ENCODE measurements around the gene APOC3. TPM values are rescaled to one million over a fixed set of nuclear protein-coding genes. Genes with fewer than 3 reads are reported as not detected.

Gene APOC3
- total RNA-seq, 1 experiment from 2014 or later, result not detected

DNA sequence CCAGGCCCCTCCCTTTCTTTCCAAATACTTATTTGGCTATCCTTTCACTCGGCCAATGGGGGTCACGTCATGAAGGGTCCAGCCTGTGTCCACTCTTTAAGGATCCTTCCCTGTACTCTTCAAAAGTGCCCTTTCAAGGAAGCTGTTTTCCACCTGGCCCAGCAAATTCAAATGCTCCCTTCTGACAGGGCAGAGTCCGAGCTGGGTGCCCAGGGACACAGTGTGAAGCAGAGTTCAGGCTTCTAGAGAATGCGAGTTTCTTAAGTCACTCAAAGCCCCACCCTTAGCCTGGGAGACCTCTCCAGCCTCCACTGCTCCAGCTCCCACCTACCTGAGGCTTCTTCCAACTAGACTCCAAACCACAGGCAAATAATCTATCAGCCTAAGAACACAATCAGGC lies 13.2 kb downstream of the APOC3 start:
- no peak overlapping the region for H2BK12ac ChIP-seq (ENCODE audit: insufficient read length, low read depth, low read length)
- H3K27ac ChIP-seq (ENCODE audit: insufficient read length, low read depth, low read length), result no peak overlapping the region
- no peaks in the 10 kb centered on the region for H3K27me3 ChIP-seq (ENCODE audit: insufficient read depth, low read length)
- H3T11ph ChIP-seq (ENCODE audit: low read length), result no peak overlapping the region
- H2BK15ac ChIP-seq (ENCODE audit: low read depth, low read length), result no peak overlapping the region
- no peak overlapping the region for H3K18ac ChIP-seq (ENCODE audit: insufficient read length, low read depth, low read length)
- H3K79me2 ChIP-seq (ENCODE audit: insufficient read depth, low read length), result no peaks in the 10 kb centered on the region
- Mint-ChIP-seq H3K27ac (peak overlapping the region in 1 of 3 experiments; percentile 61; a peak in 1 of 7 replicates), H3K9me3 (no peaks in the 10 kb centered on the region), H3K4me1 (peaks cover 21 to 22% of the 10 kb centered on the region in 2 experiments), H3K27me3 (ENCODE audit: low read depth) (no peaks in the 10 kb centered on the region), H3K36me3 (ENCODE audit: insufficient read depth in 1 of 3, low read depth in 3 of 3) (peaks cover 9 to 45% (median 44%) of the 10 kb centered on the region in 3 experiments; a peak in 5 of 7 replicates), H3K4me3 (no peak overlapping the region)
- no peak overlapping the region for H4K5ac ChIP-seq (ENCODE audit: insufficient read length, low read depth, low read length)
- no peaks in the 10 kb centered on the region for H3K4me1 ChIP-seq (ENCODE audit: insufficient read depth, low read length)
- H3K56ac ChIP-seq (ENCODE audit: insufficient read length, low read depth, low read length), result no peak overlapping the region
- TF ChIP-seq, protein P1, sequence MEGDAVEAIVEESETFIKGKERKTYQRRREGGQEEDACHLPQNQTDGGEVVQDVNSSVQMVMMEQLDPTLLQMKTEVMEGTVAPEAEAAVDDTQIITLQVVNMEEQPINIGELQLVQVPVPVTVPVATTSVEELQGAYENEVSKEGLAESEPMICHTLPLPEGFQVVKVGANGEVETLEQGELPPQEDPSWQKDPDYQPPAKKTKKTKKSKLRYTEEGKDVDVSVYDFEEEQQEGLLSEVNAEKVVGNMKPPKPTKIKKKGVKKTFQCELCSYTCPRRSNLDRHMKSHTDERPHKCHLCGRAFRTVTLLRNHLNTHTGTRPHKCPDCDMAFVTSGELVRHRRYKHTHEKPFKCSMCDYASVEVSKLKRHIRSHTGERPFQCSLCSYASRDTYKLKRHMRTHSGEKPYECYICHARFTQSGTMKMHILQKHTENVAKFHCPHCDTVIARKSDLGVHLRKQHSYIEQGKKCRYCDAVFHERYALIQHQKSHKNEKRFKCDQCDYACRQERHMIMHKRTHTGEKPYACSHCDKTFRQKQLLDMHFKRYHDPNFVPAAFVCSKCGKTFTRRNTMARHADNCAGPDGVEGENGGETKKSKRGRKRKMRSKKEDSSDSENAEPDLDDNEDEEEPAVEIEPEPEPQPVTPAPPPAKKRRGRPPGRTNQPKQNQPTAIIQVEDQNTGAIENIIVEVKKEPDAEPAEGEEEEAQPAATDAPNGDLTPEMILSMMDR (conservative IDR thresholded peaks at IDR 0.05), result no peak
- no peak overlapping the region for H2BK5ac ChIP-seq (ENCODE audit: insufficient read length, low read length)
- H3K14ac ChIP-seq (ENCODE audit: insufficient read depth, low read length), result no peak overlapping the region
- no peaks in the 10 kb centered on the region for H4K20me1 ChIP-seq (ENCODE audit: control insufficient read depth, insufficient read depth, insufficient read length)
- no peaks in the 10 kb centered on the region for H3K23me2 ChIP-seq (ENCODE audit: insufficient read length, low read depth, low read length, poor library complexity, severe bottlenecking)
- H2AFZ ChIP-seq (ENCODE audit: low read length), result no peak overlapping the region
- H4K91ac ChIP-seq (ENCODE audit: insufficient read length, low read depth, low read length), result no peak overlapping the region
- H2BK20ac ChIP-seq (ENCODE audit: low read depth, low read length, poor library complexity, severe bottlenecking), result no peak overlapping the region
- no CpG with 5 or more reads among the region's 4 CpGs for WGBS (ENCODE audit: extremely low coverage, insufficient read length, low lambda C conversion rate)
- DNase-seq, result no peak
- H3K23ac ChIP-seq (ENCODE audit: insufficient read length, low read depth, low read length), result no peak overlapping the region
- no peaks in the 10 kb centered on the region for H3K79me1 ChIP-seq (ENCODE audit: insufficient read depth, low read depth, low read length, poor library complexity, severe bottlenecking)
- no peaks in the 10 kb centered on the region for H3K9me3 ChIP-seq (ENCODE audit: control insufficient read depth, low read depth, low read length)
- H3K4ac ChIP-seq (ENCODE audit: low read depth, low read length), result no peak overlapping the region
- no peak overlapping the region for H2BK120ac ChIP-seq (ENCODE audit: low read depth, low read length, poor library complexity, severe bottlenecking)
- no peak overlapping the region for H3K9ac ChIP-seq (ENCODE audit: extremely low read depth, insufficient read length, low read length)
- no peak overlapping the region for H4K8ac ChIP-seq (replicated peaks; ENCODE audit: insufficient read length, low read depth, low read length)
- H3K4me2 ChIP-seq (ENCODE audit: insufficient read depth, insufficient read length, low read length), result no peak overlapping the region
- H2AK5ac ChIP-seq (ENCODE audit: insufficient read length, low read length), result no peak overlapping the region
